Thymus (tissue), 11 donors: ENCODE results near the gene ZMIZ2. TPM values are rescaled to one million over a fixed set of nuclear protein-coding genes. Genes with fewer than 3 reads are reported as not detected.

ENCODE experiments used
- DNase-seq, 9 donors: peaks; one replicate each; pipeline ENCODE4 v3.0.0-alpha.2; 2013; ENCODE audit warnings: low spot score in 9 of 9, low read depth in 6 of 9, missing footprints in 1 of 9
- H3K27ac ChIP-seq, 2 donors: one replicate each; pipeline ENCODE4 v1.5.1; 2013; ENCODE audit warnings: control low read depth in 1 of 2, low read depth in 1 of 2, low read length in 1 of 2, mild to moderate bottlenecking in 1 of 2, moderate library complexity in 1 of 2
- H3K27me3 ChIP-seq, 2 donors: one replicate each; pipeline ENCODE4 v1.5.1; 2013; ENCODE audit warnings: low read length in 1 of 2; ENCODE audit not compliant: control insufficient read depth in 2 of 2, insufficient read depth in 1 of 2
- H3K36me3 ChIP-seq, 2 donors: one replicate each; pipeline ENCODE4 v1.5.1; 2013; ENCODE audit warnings: low read length in 1 of 2, mild to moderate bottlenecking in 1 of 2, moderate library complexity in 1 of 2; ENCODE audit not compliant: control insufficient read depth in 2 of 2, insufficient read depth in 2 of 2
- H3K4me1 ChIP-seq, 2 donors: one replicate each; pipeline ENCODE4 v1.5.1; 2013; ENCODE audit warnings: low read length in 2 of 2; ENCODE audit not compliant: control insufficient read depth in 2 of 2, insufficient read depth in 2 of 2
- H3K4me3 ChIP-seq, 2 donors: one replicate each; pipeline ENCODE4 v1.5.1; 2013; ENCODE audit warnings: low read length in 2 of 2, control low read depth in 1 of 2, mild to moderate bottlenecking in 1 of 2
- H3K9me3 ChIP-seq, 2 donors: one replicate each; pipeline ENCODE4 v1.5.1; 2013; ENCODE audit warnings: low read length in 1 of 2, mild to moderate bottlenecking in 1 of 2; ENCODE audit not compliant: control insufficient read depth in 2 of 2, insufficient read depth in 1 of 2
- WGBS: extraction: QIAGEN DNeasy Blood & Tissue Kit; methylation state at CpG from one replicate; pipeline ENCODE4 v1.1.7; 2013; 5-methylcytosine and 5-hydroxymethylcytosine counted together
- polyA plus RNA-seq: library from polyadenylated mRNA; stranded (reverse); fragments of 200-250 nt; gene quantifications from one replicate; pipeline ENCODE4 v1.2.3, GENCODE V29; 2013
- total RNA-seq: library from RNA; stranded (reverse); fragments of 120-200 nt; gene quantifications from one replicate; pipeline ENCODE4 v1.2.4, GENCODE V29; 2013
- donor health status: healthy.

The ZMIZ2 gene
- total and polyA plus RNA-seq, 2 donors: 7.5 to 74.1 TPM

GRCh38 chr7:44767134-44767911 lies 18.7 kb downstream of the ZMIZ2 start:
- Histone ChIP-seq H3K27ac (peak overlapping the region; percentile 62 to 70), H3K27me3 (no peaks in the 10 kb centered on the region), H3K4me3 (no peak overlapping the region), H3K4me1 (peaks cover 10 to 21% of the 10 kb centered on the region in 2 donors), H3K36me3 (peaks cover 58 to 59% of the 10 kb centered on the region in 2 donors), H3K9me3 (no peaks in the 10 kb centered on the region)
- WGBS: 93% methylated on average over 19 of the region's 19 CpGs
- no peak for DNase-seq

DNA sequence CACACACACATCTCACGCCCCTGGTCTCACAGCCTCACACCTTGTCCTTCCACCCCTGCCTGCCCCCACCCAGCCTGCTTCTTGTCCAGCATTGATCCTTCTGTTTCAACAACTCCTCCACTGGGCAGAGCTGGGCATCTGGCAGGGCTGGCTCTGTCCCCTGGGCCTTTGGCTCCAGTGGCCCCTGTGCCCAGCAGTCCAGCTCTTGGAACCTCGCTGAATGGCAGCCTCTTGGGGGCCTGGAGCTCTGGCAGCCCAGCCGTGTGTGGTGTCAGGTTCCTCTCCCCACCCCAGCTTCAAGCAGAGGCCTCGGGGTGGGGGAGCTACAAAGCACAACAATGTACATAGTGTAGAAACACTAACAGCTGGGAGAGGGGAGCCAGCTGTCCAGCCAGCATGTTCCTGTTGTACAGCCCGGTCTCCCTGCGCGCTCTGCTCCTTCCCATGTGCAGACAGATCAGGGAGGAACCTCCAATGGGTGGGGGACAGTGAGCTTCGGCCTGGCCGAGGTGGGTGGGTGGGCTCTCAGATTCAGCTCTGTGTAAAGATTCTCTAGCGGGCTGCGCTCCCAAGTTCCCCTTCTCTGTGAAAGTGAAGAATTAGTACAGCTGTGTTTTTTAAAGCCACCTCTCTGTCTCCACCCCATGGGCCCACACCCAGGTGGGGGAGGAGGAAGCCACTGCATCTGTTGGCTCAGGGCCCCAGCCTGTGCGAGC lies 19.4 kb downstream of the ZMIZ2 start:
- peak overlapping the region; percentile 62 to 70 for H3K27ac ChIP-seq
- no peak overlapping the region for H3K4me3 ChIP-seq
- peaks cover 51 to 52% of the 10 kb centered on the region in 2 donors for H3K36me3 ChIP-seq
- WGBS: 65% methylated on average over 12 of the region's 12 CpGs
- peak in 6 of 9 donors; percentile 25 to 79 (median 47) for DNase-seq
- no peaks in the 10 kb centered on the region for H3K9me3 ChIP-seq
- peaks cover 10 to 21% of the 10 kb centered on the region in 2 donors for H3K4me1 ChIP-seq
- H3K27me3 ChIP-seq: no peaks in the 10 kb centered on the region

- Histone ChIP-seq H3K36me3 (peaks cover 44 to 45% of the 10 kb centered on the region in 2 donors), H3K4me3 (no peak overlapping the region), H3K4me1 (peaks cover 10 to 21% of the 10 kb centered on the region in 2 donors), H3K27me3 (no peaks in the 10 kb centered on the region), H3K27ac (peak overlapping the region; percentile 7 to 70), H3K9me3 (no peaks in the 10 kb centered on the region)
- WGBS: 83% methylated on average over 11 of the region's 11 CpGs
- DNase-seq: no peak
Measured at GRCh38 chr7:44768628-44769371, 20.2 kb downstream of the ZMIZ2 start.

- Histone ChIP-seq H3K27me3 (no peaks in the 10 kb centered on the region), H3K4me3 (no peak overlapping the region), H3K9me3 (no peaks in the 10 kb centered on the region), H3K4me1 (peaks cover 10 to 21% of the 10 kb centered on the region in 2 donors), H3K36me3 (peaks cover 39% of the 10 kb centered on the region in 2 donors), H3K27ac (peak overlapping the region in 1 of 2 donors; percentile 0)
- no peak for DNase-seq
- 94% methylated on average over 8 of the region's 8 CpGs for WGBS
Measured at GRCh38 chr7:44769376-44769775, 20.7 kb downstream of the ZMIZ2 start.

DNA sequence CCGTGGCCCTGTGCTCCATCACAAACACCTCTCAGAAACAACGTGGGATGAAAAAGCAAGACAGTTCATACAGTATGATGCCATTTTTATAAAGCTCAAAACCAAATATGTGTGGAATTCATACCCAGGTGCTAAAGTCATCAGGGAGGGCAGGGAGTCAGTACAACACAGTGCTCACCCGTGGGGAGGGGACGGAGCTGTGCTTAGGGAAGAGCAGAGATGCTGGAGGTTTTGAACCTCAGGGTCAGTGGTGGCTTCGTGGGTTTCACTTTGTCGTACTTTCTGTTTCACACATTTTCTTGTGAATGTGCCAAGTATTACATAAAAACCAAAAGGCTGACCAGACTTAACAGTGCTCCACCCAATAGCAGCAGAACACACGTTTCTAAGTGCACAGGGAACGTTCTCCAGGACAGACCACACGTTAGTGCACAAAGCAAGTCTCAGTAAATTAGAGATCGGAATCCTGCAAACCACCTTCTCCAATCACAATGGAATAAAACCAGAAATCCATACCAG lies 21.2 kb downstream of the ZMIZ2 start:
- Histone ChIP-seq H3K9me3 (no peaks in the 10 kb centered on the region), H3K36me3 (peaks cover 34 to 35% of the 10 kb centered on the region in 2 donors), H3K27ac (peak overlapping the region in 1 of 2 donors; percentile 0), H3K4me3 (no peak overlapping the region), H3K4me1 (peaks cover 10 to 21% of the 10 kb centered on the region in 2 donors), H3K27me3 (no peaks in the 10 kb centered on the region)
- 49% methylated on average over 10 of the region's 10 CpGs for WGBS
- peak in 1 of 9 donors; percentile 25 for DNase-seq

DNA sequence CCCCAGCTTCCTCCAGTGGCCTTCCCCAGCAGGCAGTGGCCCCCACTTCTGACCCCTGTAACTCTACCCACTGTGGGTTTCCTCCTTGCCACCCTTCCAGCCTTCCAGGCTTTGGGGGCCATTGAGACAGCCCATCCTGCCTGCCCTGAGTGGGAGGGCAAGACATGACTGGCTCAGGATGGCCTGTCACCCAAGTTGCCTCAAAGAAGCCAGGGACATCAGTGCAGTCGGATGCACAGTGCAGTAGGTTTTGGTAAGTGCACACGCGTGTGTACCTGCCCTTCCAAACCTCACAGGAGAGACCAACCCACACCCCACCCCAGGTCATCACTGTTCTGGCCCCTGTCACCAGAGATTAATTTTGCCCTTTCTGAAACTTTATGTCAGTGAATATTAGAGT lies 22.7 kb downstream of the ZMIZ2 start:
- Histone ChIP-seq H3K4me1 (peaks cover 10 to 21% of the 10 kb centered on the region in 2 donors), H3K9me3 (no peaks in the 10 kb centered on the region), H3K4me3 (no peak overlapping the region), H3K27me3 (no peaks in the 10 kb centered on the region), H3K36me3 (peaks cover 19 to 20% of the 10 kb centered on the region in 2 donors), H3K27ac (no peak overlapping the region)
- DNase-seq: no peak
- 73% methylated on average over 3 of the region's 3 CpGs for WGBS

- no peaks in the 10 kb centered on the region for H3K27me3 ChIP-seq
- H3K9me3 ChIP-seq: no peaks in the 10 kb centered on the region
- no peak for DNase-seq
- peaks cover 8 to 9% of the 10 kb centered on the region in 2 donors for H3K36me3 ChIP-seq
- peaks cover 10 to 17% of the 10 kb centered on the region in 2 donors for H3K4me1 ChIP-seq
- 79% methylated on average over 6 of the region's 6 CpGs for WGBS
- H3K4me3 ChIP-seq: no peak overlapping the region
- H3K27ac ChIP-seq: no peak overlapping the region
Measured at GRCh38 chr7:44772440-44772839, 23.8 kb downstream of the ZMIZ2 start.

DNA sequence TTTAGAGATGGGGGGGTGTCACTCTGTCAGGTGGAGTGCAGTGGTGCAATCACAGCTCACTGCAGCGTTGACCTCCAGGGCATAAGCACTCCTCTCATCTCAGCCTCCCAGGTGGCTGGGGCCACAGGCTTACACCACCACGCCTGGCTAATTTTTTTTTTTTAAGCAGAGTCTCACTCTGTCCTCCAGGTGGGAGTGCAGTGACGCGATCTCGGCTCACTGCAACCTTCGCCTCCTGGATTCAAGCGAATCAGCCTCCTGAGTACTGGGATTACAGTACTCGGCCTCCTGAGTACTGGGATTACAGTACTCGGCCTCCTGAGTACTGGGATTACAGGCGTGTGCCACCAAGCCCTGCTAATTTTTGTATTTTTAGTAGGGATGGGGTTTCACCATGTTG lies 24.2 kb downstream of the ZMIZ2 start:
- DNase-seq: no peak
- WGBS: 84% methylated on average over 10 of the region's 10 CpGs

More for the DNA sequence above, 24.2 kb downstream of the ZMIZ2 start:
- no peak overlapping the region for H3K27ac ChIP-seq
- H3K4me1 ChIP-seq: peaks cover 6 to 13% of the 10 kb centered on the region in 2 donors
- no peak overlapping the region for H3K4me3 ChIP-seq
- peaks cover 4% of the 10 kb centered on the region in 2 donors for H3K36me3 ChIP-seq
- H3K9me3 ChIP-seq: no peaks in the 10 kb centered on the region
- no peaks in the 10 kb centered on the region for H3K27me3 ChIP-seq
